ENCODE results near the gene PIGR. TPM values are rescaled to one million over a fixed set of nuclear protein-coding genes. Genes with fewer than 3 reads are reported as not detected.

The PIGR gene
- total RNA-seq, 1 experiment from 2014 or later, result not detected

- H3K9me3 ChIP-seq (ENCODE audit: low read depth, low read length, poor library complexity, severe bottlenecking), result no peaks in the 10 kb centered on the region
- TF ChIP-seq EZH2 (IDR thresholded peaks at IDR 0.05; ENCODE audit: borderline replicate concordance, low read depth, low read length, poor library complexity, severe bottlenecking), result no peak
- no peaks in the 10 kb centered on the region for H3K4me1 ChIP-seq (ENCODE audit: insufficient read depth, low read length, poor library complexity, severe bottlenecking)
- POLR2A ChIA-PET (ENCODE audit: low non-redundant PET), result no interaction called here
- BruUV-seq (replicated peaks), result no TSS peak
- H3K36me3 ChIP-seq (ENCODE audit: insufficient read depth, low read length, poor library complexity, severe bottlenecking), result no peaks in the 10 kb centered on the region
- no peak overlapping the region for H3K27ac ChIP-seq (ENCODE audit: low read depth, low read length, poor library complexity, severe bottlenecking)
- CTCF ChIA-PET, result no interaction called here
- no peak overlapping the region for H3K4me3 ChIP-seq (ENCODE audit: low read depth, low read length, poor library complexity, severe bottlenecking)
- no peak for DNase-seq (ENCODE audit: low spot score)
- intact Hi-C loops (cut with micrococcal nuclease; ENCODE audit: unreplicated experiment), result no loop called here
- peaks cover 4% of the 10 kb centered on the region for H3K27me3 ChIP-seq (replicated peaks; ENCODE audit: insufficient read depth, low read depth, low read length, poor library complexity)
These were observed 6.9 kb upstream of the PIGR start for GRCh38 chr1:206953126-206953525.

GRCh38 chr1:206952171-206952570, 5.9 kb upstream of the PIGR start:
- CTCF ChIA-PET, result no interaction called here
- H3K27ac ChIP-seq (ENCODE audit: low read depth, low read length, poor library complexity, severe bottlenecking), result no peak overlapping the region
- no peak for DNase-seq (ENCODE audit: low spot score)
- no peaks in the 10 kb centered on the region for H3K4me1 ChIP-seq (ENCODE audit: insufficient read depth, low read length, poor library complexity, severe bottlenecking)
- H3K9me3 ChIP-seq (ENCODE audit: low read depth, low read length, poor library complexity, severe bottlenecking), result no peaks in the 10 kb centered on the region
- TF ChIP-seq CTCF (conservative IDR thresholded peaks at IDR 0.05; ENCODE audit: low read depth, low read length) (no peak), EZH2 (IDR thresholded peaks at IDR 0.05; ENCODE audit: borderline replicate concordance, low read depth, low read length, poor library complexity, severe bottlenecking) (no peak)
- no peaks in the 10 kb centered on the region for H3K36me3 ChIP-seq (ENCODE audit: insufficient read depth, low read length, poor library complexity, severe bottlenecking)
- no TSS peak for BruUV-seq (replicated peaks)
- intact Hi-C loops (cut with micrococcal nuclease; ENCODE audit: unreplicated experiment), result no loop called here
- H3K27me3 ChIP-seq (replicated peaks; ENCODE audit: insufficient read depth, low read depth, low read length, poor library complexity), result peaks cover 6% of the 10 kb centered on the region
- no peak overlapping the region for H3K4me3 ChIP-seq (ENCODE audit: low read depth, low read length, poor library complexity, severe bottlenecking)
- POLR2A ChIA-PET (ENCODE audit: low non-redundant PET), result no interaction called here

GRCh38 chr1:206951318-206952100, 5.2 kb upstream of the PIGR start:
- no peak for DNase-seq (ENCODE audit: low spot score)
- H3K36me3 ChIP-seq (ENCODE audit: insufficient read depth, low read length, poor library complexity, severe bottlenecking), result no peaks in the 10 kb centered on the region
- intact Hi-C loops (cut with micrococcal nuclease; ENCODE audit: unreplicated experiment), result no loop called here
- H3K27ac ChIP-seq (ENCODE audit: low read depth, low read length, poor library complexity, severe bottlenecking), result no peak overlapping the region
- no peaks in the 10 kb centered on the region for H3K9me3 ChIP-seq (ENCODE audit: low read depth, low read length, poor library complexity, severe bottlenecking)
- no TSS peak for BruUV-seq (replicated peaks)
- POLR2A ChIA-PET (ENCODE audit: low non-redundant PET), result no interaction called here
- H3K4me1 ChIP-seq (ENCODE audit: insufficient read depth, low read length, poor library complexity, severe bottlenecking), result no peaks in the 10 kb centered on the region
- peaks cover 13% of the 10 kb centered on the region for H3K27me3 ChIP-seq (replicated peaks; ENCODE audit: insufficient read depth, low read depth, low read length, poor library complexity)
- TF ChIP-seq CTCF (conservative IDR thresholded peaks at IDR 0.05; ENCODE audit: low read depth, low read length) (no peak), EZH2 (IDR thresholded peaks at IDR 0.05; ENCODE audit: borderline replicate concordance, low read depth, low read length, poor library complexity, severe bottlenecking) (no peak)
- H3K4me3 ChIP-seq (ENCODE audit: low read depth, low read length, poor library complexity, severe bottlenecking), result no peak overlapping the region
- CTCF ChIA-PET, result no interaction called here

GRCh38 chr1:206949641-206950040, 3.4 kb upstream of the PIGR start:
- Histone ChIP-seq H3K36me3 (ENCODE audit: insufficient read depth, low read length, poor library complexity, severe bottlenecking) (no peaks in the 10 kb centered on the region), H3K27ac (ENCODE audit: low read depth, low read length, poor library complexity, severe bottlenecking) (no peak overlapping the region), H3K27me3 (replicated peaks; ENCODE audit: insufficient read depth, low read depth, low read length, poor library complexity) (peaks cover 32% of the 10 kb centered on the region), H3K4me3 (ENCODE audit: low read depth, low read length, poor library complexity, severe bottlenecking) (no peak overlapping the region), H3K9me3 (ENCODE audit: low read depth, low read length, poor library complexity, severe bottlenecking) (no peaks in the 10 kb centered on the region), H3K4me1 (ENCODE audit: insufficient read depth, low read length, poor library complexity, severe bottlenecking) (no peaks in the 10 kb centered on the region)
- ChIA-PET POLR2A (ENCODE audit: low non-redundant PET) (no interaction called here), CTCF (no interaction called here)
- intact Hi-C loops (cut with micrococcal nuclease; ENCODE audit: unreplicated experiment), result no loop called here
- DNase-seq (ENCODE audit: low spot score), result no peak
- BruUV-seq (replicated peaks), result no TSS peak
- TF ChIP-seq EZH2 (IDR thresholded peaks at IDR 0.05; ENCODE audit: borderline replicate concordance, low read depth, low read length, poor library complexity, severe bottlenecking) (no peak), CTCF (conservative IDR thresholded peaks at IDR 0.05; ENCODE audit: low read depth, low read length) (no peak)

All from A673 (cell line).